Parathyroid adenoma (tissue), 2 donors: ENCODE measurements around the gene TMEM161A.

ENCODE experiments used
- H2AFZ ChIP-seq: fragments of 300-600 bp; sonication (generic); one replicate; pipeline ENCODE4 v1.7.0; 2017; ENCODE audit warnings: antibody characterized with exemption, mild to moderate bottlenecking
- H3K27ac ChIP-seq: fragments of 300-600 bp; sonication (generic); one replicate; pipeline ENCODE4 v1.7.0; 2017
- H3K27me3 ChIP-seq: fragments of 300-600 bp; sonication (generic); one replicate; pipeline ENCODE4 v1.7.0; 2017; ENCODE audit warnings: low read length; ENCODE audit not compliant: control insufficient read depth, insufficient read depth
- H3K36me3 ChIP-seq: fragments of 300-600 bp; sonication (generic); one replicate; pipeline ENCODE4 v1.7.0; 2017; ENCODE audit warnings: low read length; ENCODE audit not compliant: control insufficient read depth, insufficient read depth
- H3K4me1 ChIP-seq: fragments of 300-600 bp; sonication (generic); one replicate; pipeline ENCODE4 v1.7.0; 2017; ENCODE audit warnings: control low read depth
- H3K4me2 ChIP-seq: fragments of 300-600 bp; sonication (generic); one replicate; pipeline ENCODE4 v1.7.0; 2017; ENCODE audit warnings: low read length
- H3K4me3 ChIP-seq: fragments of 300-600 bp; sonication (generic); one replicate; pipeline ENCODE4 v1.7.0; 2017; ENCODE audit warnings: low read depth, low read length
- H3K79me2 ChIP-seq: fragments of 300-600 bp; sonication (generic); one replicate; pipeline ENCODE4 v1.7.0; 2017; ENCODE audit warnings: control low read depth
- H3K9ac ChIP-seq: fragments of 300-600 bp; sonication (generic); one replicate; pipeline ENCODE4 v1.7.0; 2017; ENCODE audit warnings: mild to moderate bottlenecking
- H3K9me3 ChIP-seq: fragments of 300-600 bp; sonication (generic); one replicate; pipeline ENCODE4 v1.7.0; 2017; ENCODE audit warnings: low read length; ENCODE audit not compliant: control insufficient read depth
- CTCF ChIP-seq: fragments of 300-600 bp; sonication (generic); IDR thresholded peaks from one replicate; pipeline ENCODE4 v1.7.0; 2017; ENCODE audit warnings: antibody characterized with exemption, mild to moderate bottlenecking
- donor health status: primary hyperparathyroidism.

The TMEM161A gene

GRCh38 chr19:19087676-19088075 is 50.6 kb downstream of the TMEM161A start:
- Histone ChIP-seq H3K27ac (no peak overlapping the region), H3K4me1 (no peaks in the 10 kb centered on the region), H3K36me3 (no peaks in the 10 kb centered on the region), H3K4me3 (no peak overlapping the region), H3K9me3 (no peaks in the 10 kb centered on the region), H3K79me2 (peaks cover 2% of the 10 kb centered on the region), H3K27me3 (no peaks in the 10 kb centered on the region), H3K4me2 (no peak overlapping the region), H3K9ac (no peak overlapping the region), H2AFZ (no peak overlapping the region)
- TF ChIP-seq CTCF, result no peak

- Histone ChIP-seq H3K9me3 (no peaks in the 10 kb centered on the region), H3K9ac (no peak overlapping the region), H3K36me3 (no peaks in the 10 kb centered on the region), H2AFZ (no peak overlapping the region), H3K79me2 (peaks cover 5% of the 10 kb centered on the region), H3K4me2 (no peak overlapping the region), H3K4me3 (no peak overlapping the region), H3K27me3 (no peaks in the 10 kb centered on the region), H3K4me1 (no peaks in the 10 kb centered on the region), H3K27ac (no peak overlapping the region)
- no peak for TF ChIP-seq CTCF
Observed at GRCh38 chr19:19083413-19084178, 54.7 kb downstream of the TMEM161A start.

GRCh38 chr19:19081642-19082151 is 56.6 kb downstream of the TMEM161A start:
- no peak overlapping the region for H2AFZ ChIP-seq
- no peak overlapping the region for H3K9ac ChIP-seq
- peak overlapping the region; percentile 9 for H3K27ac ChIP-seq
- peaks cover 8% of the 10 kb centered on the region for H3K79me2 ChIP-seq
- H3K4me1 ChIP-seq, result no peaks in the 10 kb centered on the region
- no peaks in the 10 kb centered on the region for H3K27me3 ChIP-seq
- no peak for TF ChIP-seq CTCF
- no peak overlapping the region for H3K4me3 ChIP-seq
- H3K4me2 ChIP-seq, result no peak overlapping the region
- no peaks in the 10 kb centered on the region for H3K36me3 ChIP-seq
- no peaks in the 10 kb centered on the region for H3K9me3 ChIP-seq

- H3K4me1 ChIP-seq, result no peaks in the 10 kb centered on the region
- no peak for TF ChIP-seq CTCF
Observed at GRCh38 chr19:19079571-19079970, 58.7 kb downstream of the TMEM161A start.

GRCh38 chr19:19078801-19079200 is 59.5 kb downstream of the TMEM161A start:
- Histone ChIP-seq H3K27me3 (no peaks in the 10 kb centered on the region), H3K9ac (no peak overlapping the region), H3K36me3 (no peaks in the 10 kb centered on the region), H3K4me2 (no peak overlapping the region), H3K4me1 (no peaks in the 10 kb centered on the region), H3K9me3 (no peaks in the 10 kb centered on the region), H3K27ac (no peak overlapping the region), H2AFZ (no peak overlapping the region), H3K4me3 (no peak overlapping the region), H3K79me2 (peaks cover 28% of the 10 kb centered on the region)
- TF ChIP-seq CTCF, result no peak

More at GRCh38 chr19:19079571-19079970, 58.7 kb downstream of the TMEM161A start:
- H3K27me3 ChIP-seq, result no peaks in the 10 kb centered on the region
- no peak overlapping the region for H3K27ac ChIP-seq
- H3K9ac ChIP-seq, result no peak overlapping the region
- H3K4me3 ChIP-seq, result no peak overlapping the region
- H3K36me3 ChIP-seq, result no peaks in the 10 kb centered on the region
- no peaks in the 10 kb centered on the region for H3K9me3 ChIP-seq
- H2AFZ ChIP-seq, result no peak overlapping the region
- no peak overlapping the region for H3K4me2 ChIP-seq
- H3K79me2 ChIP-seq, result peaks cover 23% of the 10 kb centered on the region
